ENCODE results near the gene SLC19A1. TPM values are rescaled to one million over a fixed set of nuclear protein-coding genes. Genes with fewer than 3 reads are reported as not detected.

SLC19A1 gene
- polyA plus RNA-seq, 1 experiment: 8.1 TPM

DNA sequence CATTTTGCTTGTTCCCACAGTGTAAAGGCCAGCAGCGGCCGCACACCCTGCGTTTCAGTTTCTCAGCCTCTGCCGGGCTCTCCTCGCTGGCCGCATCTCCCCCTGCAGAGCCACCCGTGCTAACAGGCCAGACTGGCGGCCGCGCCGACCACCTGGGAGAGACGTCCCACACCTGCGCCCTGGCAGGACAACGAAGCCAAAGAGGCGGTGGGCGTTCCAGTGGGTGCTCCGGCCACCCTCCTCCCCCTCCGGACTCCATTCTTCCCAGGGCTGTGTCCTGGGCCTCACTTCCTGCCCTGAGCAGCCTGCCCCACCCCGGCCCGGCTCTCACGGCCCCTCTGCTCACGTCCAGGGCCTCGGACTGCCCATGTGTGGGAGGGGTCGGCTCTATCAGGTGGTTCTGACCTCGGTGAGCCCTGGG lies 31.9 kb upstream of the SLC19A1 start:
- CTCF ChIA-PET: interaction anchor here (2.6 kb wide), 1 partner anchor 23 kb away, joined by 9 read pairs; no protein-coding TSS in a partner anchor
- DNase-seq (ENCODE audit: low read depth): no peak
- TF ChIP-seq, protein P1, sequence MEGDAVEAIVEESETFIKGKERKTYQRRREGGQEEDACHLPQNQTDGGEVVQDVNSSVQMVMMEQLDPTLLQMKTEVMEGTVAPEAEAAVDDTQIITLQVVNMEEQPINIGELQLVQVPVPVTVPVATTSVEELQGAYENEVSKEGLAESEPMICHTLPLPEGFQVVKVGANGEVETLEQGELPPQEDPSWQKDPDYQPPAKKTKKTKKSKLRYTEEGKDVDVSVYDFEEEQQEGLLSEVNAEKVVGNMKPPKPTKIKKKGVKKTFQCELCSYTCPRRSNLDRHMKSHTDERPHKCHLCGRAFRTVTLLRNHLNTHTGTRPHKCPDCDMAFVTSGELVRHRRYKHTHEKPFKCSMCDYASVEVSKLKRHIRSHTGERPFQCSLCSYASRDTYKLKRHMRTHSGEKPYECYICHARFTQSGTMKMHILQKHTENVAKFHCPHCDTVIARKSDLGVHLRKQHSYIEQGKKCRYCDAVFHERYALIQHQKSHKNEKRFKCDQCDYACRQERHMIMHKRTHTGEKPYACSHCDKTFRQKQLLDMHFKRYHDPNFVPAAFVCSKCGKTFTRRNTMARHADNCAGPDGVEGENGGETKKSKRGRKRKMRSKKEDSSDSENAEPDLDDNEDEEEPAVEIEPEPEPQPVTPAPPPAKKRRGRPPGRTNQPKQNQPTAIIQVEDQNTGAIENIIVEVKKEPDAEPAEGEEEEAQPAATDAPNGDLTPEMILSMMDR (IDR thresholded peaks at IDR 0.05; ENCODE audit: insufficient read depth, low read depth, low read length): no peak

GRCh38 chr21:45573452-45574035 lies 31.3 kb upstream of the SLC19A1 start:
- no peaks in the 10 kb centered on the region for H3K36me3 ChIP-seq (ENCODE audit: control insufficient read depth, insufficient read depth, low read length)
- no peak for DNase-seq (ENCODE audit: low read depth)
- TF ChIP-seq, protein P1 (IDR thresholded peaks at IDR 0.05; ENCODE audit: insufficient read depth, low read depth, low read length): no peak
- ChIA-PET CTCF (interaction anchor here (0.7 to 2.6 kb wide), 4 partner anchors 17 to 25 kb away, joined by 3 to 9 read pairs (median 4); no protein-coding TSS in a partner anchor), POLR2A (no interaction called here)
- H3K27me3 ChIP-seq (ENCODE audit: control insufficient read depth, insufficient read depth, low read length): peaks cover 13% of the 10 kb centered on the region
- H3K4me3 ChIP-seq (ENCODE audit: low read depth, low read length): no peak overlapping the region

More for the DNA sequence above, 31.9 kb upstream of the SLC19A1 start:
- Histone ChIP-seq H3K4me3 (ENCODE audit: low read depth, low read length) (no peak overlapping the region), H3K36me3 (ENCODE audit: control insufficient read depth, insufficient read depth, low read length) (no peaks in the 10 kb centered on the region), H3K27me3 (ENCODE audit: control insufficient read depth, insufficient read depth, low read length) (peaks cover 11% of the 10 kb centered on the region; the same call in 1 of the 2 replicates)
- POLR2A ChIA-PET: no interaction called here

DNA sequence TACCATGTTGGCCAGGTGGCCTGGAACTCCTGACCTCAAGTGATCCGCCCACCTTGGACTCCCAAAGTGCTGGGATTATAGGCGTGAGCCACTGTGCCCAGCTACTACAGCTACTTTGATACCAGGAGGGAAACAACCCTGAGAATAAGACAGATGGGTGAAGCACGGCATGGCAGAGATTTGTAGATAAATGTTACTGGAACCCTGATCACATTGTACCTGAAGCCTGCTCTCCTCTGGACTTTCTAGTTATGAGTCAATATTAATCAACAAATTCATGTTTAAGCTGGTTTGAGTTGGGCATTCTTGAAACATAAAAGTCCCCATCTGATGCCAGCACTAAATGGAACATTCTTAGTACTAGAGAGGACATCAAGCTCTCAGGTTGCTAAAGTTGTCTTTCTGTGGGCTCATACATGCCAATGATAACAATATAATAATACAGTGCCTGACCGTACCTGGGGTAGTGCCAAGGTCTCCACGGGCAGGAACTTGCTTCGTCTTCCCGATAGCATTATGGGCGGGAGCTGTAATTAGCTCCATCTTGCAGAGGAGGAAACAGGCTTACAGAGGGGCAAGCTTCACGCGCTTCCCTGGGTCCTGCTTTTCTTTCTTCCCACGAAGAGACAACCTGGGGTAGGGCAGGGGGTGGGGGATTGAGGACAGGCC lies 30.7 kb upstream of the SLC19A1 start:
- ChIA-PET CTCF (interaction anchor here (0.7 to 2.6 kb wide), 5 partner anchors 15 to 26 kb away, joined by 3 to 9 read pairs (median 4); no protein-coding TSS in a partner anchor), POLR2A (no interaction called here)
- Histone ChIP-seq H3K4me3 (ENCODE audit: low read depth, low read length) (no peak overlapping the region), H3K27me3 (ENCODE audit: control insufficient read depth, insufficient read depth, low read length) (peaks cover 15% of the 10 kb centered on the region), H3K36me3 (ENCODE audit: control insufficient read depth, insufficient read depth, low read length) (no peaks in the 10 kb centered on the region)
- TF ChIP-seq, protein P1 (IDR thresholded peaks at IDR 0.05; ENCODE audit: insufficient read depth, low read depth, low read length): no peak
- no peak for DNase-seq (ENCODE audit: low read depth)

DNA sequence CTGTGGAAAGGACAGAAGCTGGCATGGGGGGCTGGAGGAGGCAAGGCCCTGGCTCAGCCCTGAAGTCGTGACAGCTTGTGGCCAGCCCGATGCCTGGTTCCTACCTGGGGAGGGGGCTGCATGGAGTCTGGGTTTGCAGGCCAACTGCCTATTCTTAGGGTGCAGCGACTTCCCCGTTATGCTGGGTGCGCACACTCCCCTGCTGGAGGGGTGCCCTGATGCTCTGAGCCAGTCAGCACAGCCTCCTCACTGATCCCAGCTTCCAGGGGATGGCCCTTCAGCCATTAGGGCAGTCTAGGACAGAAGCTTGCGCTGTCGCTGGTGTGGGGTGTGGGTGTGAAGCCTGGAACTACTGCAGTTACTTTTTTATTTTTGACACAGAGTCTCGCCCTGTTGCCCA lies 30.0 kb upstream of the SLC19A1 start:
- CTCF ChIA-PET: interaction anchor here (0.9 to 2.6 kb wide), 3 partner anchors 14 to 25 kb away, joined by 4 to 9 read pairs (median 5); no protein-coding TSS in a partner anchor
- H3K27me3 ChIP-seq (ENCODE audit: control insufficient read depth, insufficient read depth, low read length): peaks cover 19% of the 10 kb centered on the region

DNA sequence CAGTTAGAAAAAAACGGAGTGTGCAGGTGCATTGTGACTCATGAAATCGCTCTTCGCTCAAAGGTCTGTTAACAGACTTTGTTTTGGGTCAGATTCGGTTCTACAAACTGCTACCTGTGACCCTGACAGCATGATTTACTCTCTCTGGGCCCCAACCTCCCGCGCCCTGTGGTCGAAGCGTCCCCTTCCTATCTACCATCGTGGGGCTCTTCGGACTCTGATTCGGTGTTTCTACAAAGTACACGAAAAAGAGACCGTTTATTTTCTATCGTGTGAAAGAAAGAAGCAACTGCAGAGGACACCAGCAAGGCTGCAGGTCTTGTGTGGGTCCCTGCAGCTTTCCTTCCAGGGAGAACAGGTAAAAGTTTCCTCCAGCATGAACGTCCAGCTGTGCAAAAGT lies 29.4 kb upstream of the SLC19A1 start:
- H3K36me3 ChIP-seq (ENCODE audit: control insufficient read depth, insufficient read depth, low read length): no peaks in the 10 kb centered on the region
- POLR2A ChIA-PET: no interaction called here
- CTCF ChIA-PET: interaction anchor here (1.1 to 4.4 kb wide), 3 partner anchors 13 to 25 kb away, joined by 4 to 19 read pairs (median 9); no protein-coding TSS in a partner anchor

More for the DNA sequence above, 30.0 kb upstream of the SLC19A1 start:
- H3K4me3 ChIP-seq (ENCODE audit: low read depth, low read length): no peak overlapping the region
- TF ChIP-seq, protein P1 (IDR thresholded peaks at IDR 0.05; ENCODE audit: insufficient read depth, low read depth, low read length): no peak
- H3K36me3 ChIP-seq (ENCODE audit: control insufficient read depth, insufficient read depth, low read length): no peaks in the 10 kb centered on the region
- DNase-seq (ENCODE audit: low read depth): no peak
- POLR2A ChIA-PET: no interaction called here

More for the DNA sequence above, 29.4 kb upstream of the SLC19A1 start:
- Histone ChIP-seq H3K4me3 (ENCODE audit: low read depth, low read length) (no peak overlapping the region), H3K27me3 (ENCODE audit: control insufficient read depth, insufficient read depth, low read length) (peaks cover 17% of the 10 kb centered on the region)
- TF ChIP-seq, protein P1 (IDR thresholded peaks at IDR 0.05; ENCODE audit: insufficient read depth, low read depth, low read length): no peak
- DNase-seq (ENCODE audit: low read depth): no peak

Data from BJ (cell line).